Left colon (tissue), 2 donors: ENCODE measurements around the gene RAG1. TPM values are rescaled to one million over a fixed set of nuclear protein-coding genes. Genes with fewer than 3 reads are reported as not detected.

Experiments
- ATAC-seq: fragments of 200-7000 bp; cut with Tn5 transposase; one replicate; pipeline ENCODE4 v1.9.1; 2020; ENCODE audit warnings: mild to moderate bottlenecking, moderate library complexity
- DNase-seq, 2 donors: peaks; one replicate each; pipeline ENCODE4 v3.0.0-alpha.2; 2020
- intact Hi-C, 2 donors: fragments of 100-400 bp; cut with DNase I in 1 of 2; cut with micrococcal nuclease in 1 of 2; formaldehyde crosslinking; loops; one replicate each; pipeline versions ENCODE4 v1.11.2 to v1.14.0; 2022; cut with DNase I, micrococcal nuclease
- total RNA-seq, 2 donors: library from RNA; stranded (reverse); fragmentation: NEBNext Ultra II Directional; extraction: Animal tissue kit (Norgen Biotek cat#: 25700); gene quantifications; one replicate each; pipeline ENCODE4 v1.2.1, GENCODE V29; 2021
- donor health status: DM: no; HTN: no; CAD: no.
- donor health status: DM: yes; HTN: yes; CAD: no.

Gene RAG1
- total RNA-seq, 2 donors from 2014 or later, result 1.2 to 2.5 TPM

DNA sequence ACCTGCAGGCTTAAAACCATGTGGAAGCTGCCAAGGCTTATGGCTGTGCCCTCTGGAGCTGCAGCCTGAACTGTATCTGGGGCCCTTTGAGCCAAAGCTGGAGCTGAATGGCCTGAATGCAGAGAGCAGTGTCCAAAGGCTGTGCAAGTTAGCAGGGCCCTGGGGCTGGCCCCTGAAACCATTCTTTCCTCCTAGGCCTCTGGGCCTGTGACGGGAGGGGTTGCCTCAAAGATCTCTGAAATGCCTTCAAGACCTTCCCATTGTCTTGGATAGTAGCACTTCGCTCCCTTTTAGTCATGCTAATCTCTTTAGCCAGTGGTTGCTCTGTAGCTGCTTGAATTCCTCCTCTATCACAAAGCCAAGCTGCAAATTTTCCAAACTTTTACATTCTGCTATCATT lies 13.7 kb downstream of the RAG1 start:
- intact Hi-C loops, result no loop called here
- DNase-seq, result no peak
- no peak for ATAC-seq

- ATAC-seq, result no peak
- intact Hi-C loops, result no loop called here
- no peak for DNase-seq
Observed at GRCh38 chr11:36583667-36584066, 15.9 kb downstream of the RAG1 start.

- ATAC-seq (no peak), DNase-seq (no peak)
- intact Hi-C loops, result no loop called here
Observed at GRCh38 chr11:36586543-36586942, 18.7 kb downstream of the RAG1 start.

GRCh38 chr11:36588099-36588498 lies 20.3 kb downstream of the RAG1 start:
- no peak for DNase-seq
- ATAC-seq, result no peak
- intact Hi-C loops, result no loop called here

DNA sequence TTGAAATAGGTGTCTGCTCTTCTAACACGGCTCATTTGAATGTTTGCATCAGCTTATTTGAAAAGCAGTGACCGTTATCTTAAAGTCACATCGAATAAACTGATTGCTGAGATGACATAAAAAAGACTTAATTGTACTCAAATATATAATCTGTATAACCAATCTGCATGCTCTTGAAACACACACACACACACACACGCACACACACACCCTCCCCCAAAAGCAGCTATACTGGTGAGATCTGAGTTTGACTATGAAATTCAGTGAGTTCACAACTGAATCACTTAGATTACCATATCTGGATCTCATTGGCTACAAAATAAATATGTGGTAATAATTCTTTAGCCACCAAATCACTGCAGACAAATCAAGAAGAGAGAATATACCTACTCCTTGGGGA lies 22.7 kb downstream of the RAG1 start:
- no peak for DNase-seq
- intact Hi-C loops, result no loop called here
- ATAC-seq, result no peak

GRCh38 chr11:36591433-36591832 lies 23.6 kb downstream of the RAG1 start:
- DNase-seq (no peak), ATAC-seq (no peak)
- intact Hi-C loops, result no loop called here

- DNase-seq (peak; percentile 42 to 47), ATAC-seq (peak; percentile 100)
- intact Hi-C loops, result no loop called here
Observed at GRCh38 chr11:36594316-36594989, 26.6 kb downstream of the RAG1 start, which contains the start of gene IFTAP. IFTAP (plus strand) TSS chr11:36594502; CDS start chr11:36610104, 15,602 bp downstream.

DNA sequence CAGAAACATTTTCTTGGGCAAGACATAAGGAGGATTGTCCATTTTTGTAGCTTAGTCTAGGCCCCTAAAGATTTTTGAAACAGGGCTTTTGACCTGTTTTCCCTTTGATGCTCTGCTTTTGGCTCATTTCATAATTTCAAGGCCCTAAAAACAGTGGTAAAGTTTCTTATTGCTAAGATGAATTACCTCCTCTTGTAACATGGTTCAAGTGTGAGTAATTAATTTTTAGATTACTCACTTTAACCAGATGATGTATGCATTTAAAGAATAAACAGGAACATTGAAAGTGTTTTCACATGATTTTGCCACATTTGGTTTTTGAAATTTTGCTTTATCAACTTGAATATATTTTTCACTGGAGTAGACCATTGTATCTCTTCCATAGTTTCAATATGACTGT lies 29.1 kb downstream of the RAG1 start:
- intact Hi-C loops, result no loop called here
- ATAC-seq, result no peak
- DNase-seq, result no peak

DNA sequence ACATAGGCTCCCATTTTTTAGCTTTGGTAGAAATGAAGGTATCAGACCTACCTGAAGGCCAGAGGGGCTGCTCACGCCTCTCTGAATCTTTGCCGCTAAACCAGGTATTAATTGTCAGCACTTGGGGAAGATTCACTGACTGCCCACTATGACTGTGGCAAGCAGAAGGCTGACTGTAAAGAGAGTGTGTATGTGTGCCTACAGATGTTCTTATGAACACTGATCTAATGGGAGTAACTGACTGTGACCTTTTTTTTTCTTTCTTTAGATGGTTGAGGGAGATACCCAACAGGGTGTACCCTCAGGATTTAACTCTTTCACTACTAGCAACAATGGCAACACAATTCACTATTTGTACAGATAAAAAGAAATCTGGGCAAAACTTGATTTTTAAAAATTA lies 30.2 kb downstream of the RAG1 start, which contains the start of gene RAG2:
TSS of gene RAG2 (minus strand) at position 186 of the 400 bp plus-strand sequence. CDS start 4,068 bp downstream, outside the sequence.
- intact Hi-C loops, result no loop called here

GRCh38 chr11:36600180-36600579 lies 32.4 kb downstream of the RAG1 start:
- intact Hi-C loops, result no loop called here
- ATAC-seq (no peak), DNase-seq (no peak)

More for the DNA sequence above, 30.2 kb downstream of the RAG1 start, which contains the start of gene RAG2:
- DNase-seq, result no peak
- ATAC-seq, result no peak

DNA sequence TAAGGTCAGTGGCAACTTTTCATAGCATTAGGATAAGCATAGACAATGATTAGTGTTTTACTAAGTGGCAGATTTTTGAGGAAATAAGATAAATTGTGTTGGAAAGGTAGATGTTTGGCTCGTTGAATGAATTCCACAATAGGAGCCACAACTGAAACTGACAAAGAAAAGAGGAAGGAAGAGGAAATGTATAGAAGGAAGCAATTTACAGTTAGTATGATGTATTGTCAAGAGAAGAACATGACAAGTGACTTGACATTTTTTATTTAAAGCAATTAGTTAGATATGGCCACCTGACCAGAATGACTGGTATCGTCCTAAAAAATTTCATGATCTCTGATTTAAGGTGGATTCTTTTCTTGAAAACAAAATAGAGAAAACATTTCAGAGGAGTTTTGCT lies 33.3 kb downstream of the RAG1 start:
- ATAC-seq (no peak), DNase-seq (no peak)
- intact Hi-C loops, result no loop called here

GRCh38 chr11:36602135-36602534 lies 34.3 kb downstream of the RAG1 start:
- no peak for DNase-seq
- peak; percentile 26 for ATAC-seq
- intact Hi-C loops, result no loop called here

DNA sequence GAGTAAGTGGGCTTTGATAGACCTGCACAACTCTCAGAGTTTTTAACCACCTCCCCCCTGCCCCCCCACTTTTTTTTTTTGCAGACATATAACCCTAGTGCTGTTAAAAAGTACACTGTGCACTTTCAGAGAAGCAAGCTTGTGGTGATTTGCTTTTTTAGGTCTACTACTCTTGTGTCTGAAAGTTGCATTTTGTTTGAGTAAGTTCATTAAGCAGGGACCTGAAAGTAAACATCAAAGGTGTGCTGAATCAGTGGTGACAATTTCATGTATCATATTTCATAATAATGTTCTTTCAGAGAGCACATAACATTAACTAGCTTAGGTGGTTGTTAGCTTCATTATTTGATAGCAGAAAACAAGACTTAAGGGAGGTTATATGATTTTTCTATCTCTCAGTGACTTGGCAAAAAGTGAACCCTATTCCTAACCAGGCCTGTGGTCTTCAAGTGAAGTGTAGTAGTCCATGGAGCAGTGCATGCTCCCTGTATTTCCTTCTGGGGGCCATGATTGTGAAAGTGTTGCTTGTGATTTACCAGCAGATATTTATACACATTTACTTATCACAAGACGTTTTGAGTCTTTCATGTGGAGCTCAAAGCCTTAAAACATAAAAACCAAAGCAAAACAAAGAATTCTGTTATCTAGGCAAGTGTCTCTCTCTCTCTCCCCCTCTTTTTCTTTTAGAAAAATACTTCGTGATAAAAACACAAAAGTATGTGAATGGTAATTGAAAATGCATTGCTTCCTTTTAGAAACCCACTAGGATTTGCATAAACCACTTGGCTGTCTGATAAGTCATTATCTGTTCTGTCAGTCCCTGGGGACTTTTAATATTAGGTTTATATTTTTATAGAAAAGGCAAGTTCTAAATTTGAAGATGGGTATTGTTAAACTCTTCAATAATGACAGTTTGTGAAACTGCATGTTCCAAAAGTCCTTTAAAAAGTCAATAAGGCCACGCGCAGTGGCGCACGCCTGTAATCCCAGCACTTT lies 37.7 kb downstream of the RAG1 start:
- intact Hi-C loops, result no loop called here
- no peak for ATAC-seq
- DNase-seq, result no peak

- ATAC-seq (no peak), DNase-seq (no peak)
- intact Hi-C loops, result no loop called here
Observed at GRCh38 chr11:36608491-36609199, 40.8 kb downstream of the RAG1 start.

GRCh38 chr11:36609383-36609782 lies 41.6 kb downstream of the RAG1 start:
- no peak for DNase-seq
- intact Hi-C loops, result no loop called here
- ATAC-seq, result no peak

GRCh38 chr11:36615826-36616225 lies 48.0 kb downstream of the RAG1 start:
- DNase-seq, result no peak
- no peak for ATAC-seq
- intact Hi-C loops, result no loop called here

DNA sequence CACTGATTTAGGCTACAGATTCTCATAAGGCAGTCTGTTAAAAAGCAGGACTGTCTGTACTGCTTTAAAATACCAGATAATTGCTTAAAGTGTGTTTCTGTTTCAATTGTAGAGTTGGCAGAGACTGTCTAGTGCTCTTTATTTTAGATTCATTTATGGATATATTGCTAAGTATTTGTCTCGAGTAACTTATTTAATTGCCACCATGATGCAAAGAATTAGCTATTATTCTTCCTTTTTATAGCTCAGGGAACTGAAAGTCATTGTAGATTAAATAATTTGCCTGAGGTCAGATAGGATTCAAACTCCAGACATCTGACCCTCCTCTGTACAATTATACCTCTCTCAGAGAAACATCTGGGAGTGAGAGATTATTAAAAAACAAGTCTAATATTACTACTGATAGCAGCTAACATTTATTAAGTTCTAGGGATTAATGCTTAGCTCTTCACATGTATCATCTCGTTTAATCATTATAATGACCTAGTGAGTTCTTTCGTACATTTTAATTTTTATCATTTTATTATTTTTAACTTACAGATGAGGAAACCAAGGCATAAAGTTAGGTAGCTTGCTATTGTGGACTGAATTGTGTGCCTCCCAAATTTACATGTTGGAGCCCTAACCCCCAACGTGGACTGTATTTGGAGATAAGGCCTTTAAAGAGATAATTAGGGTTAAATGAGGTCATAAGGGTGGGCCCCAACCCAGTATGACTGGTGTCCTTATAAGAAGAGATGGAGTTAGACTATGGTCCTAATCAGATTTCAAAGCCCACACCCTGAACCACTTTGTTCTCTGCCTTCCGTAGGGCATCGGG lies 49.9 kb downstream of the RAG1 start:
- intact Hi-C loops, result no loop called here
- no peak for ATAC-seq
- DNase-seq, result no peak

GRCh38 chr11:36618363-36619047 lies 50.7 kb downstream of the RAG1 start:
- DNase-seq, result no peak
- intact Hi-C loops, result no loop called here
- ATAC-seq, result no peak
